OCI-LY7 (cell line): ENCODE measurements around the gene TSPAN31. TPM values are rescaled to one million over a fixed set of nuclear protein-coding genes. Genes with fewer than 3 reads are reported as not detected.

Experiments used
- BruUV-seq: library from RNA; stranded (reverse); fragments of 400-500 nt; replicated peaks from 2 replicates; lab custom pipeline; 2021; lab: Mats Ljungman, UMichigan
- CTCF ChIA-PET: fragments of 300-600 bp; sonication (Branson Sonifier 250); formaldehyde crosslinking; loops from one replicate; lab custom pipeline; 2022; ENCODE audit warnings: antibody characterized with exemption; ENCODE audit not compliant: unreplicated experiment; lab: Charles Lee
- POLR2A ChIA-PET: fragments of 300-600 bp; sonication (Branson Sonifier 250); formaldehyde crosslinking; loops from one replicate; lab custom pipeline; 2022; ENCODE audit warnings: antibody characterized with exemption; lab: Charles Lee
- DNase-seq: peaks from one replicate; pipeline ENCODE4 v3.0.0-alpha.2; 2015; ENCODE audit warnings: low spot score
- H2AFZ ChIP-seq: fragments of 200-600 bp; sonication (generic), shearing (Covaris generic); 2 replicates; pipeline ENCODE4 v1.6.1; 2014; ENCODE audit warnings: mild to moderate bottlenecking, antibody characterized with exemption, low read length, moderate library complexity
- H3K27ac ChIP-seq: fragments of 200-600 bp; sonication (generic); 2 replicates; pipeline ENCODE4 v1.5.1; 2014; ENCODE audit warnings: mixed run types, low read depth, mild to moderate bottlenecking, moderate library complexity, low read length, inconsistent platforms; ENCODE audit not compliant: poor library complexity, severe bottlenecking
- H3K36me3 ChIP-seq: fragments of 200-600 bp; sonication (generic); 2 replicates; pipeline ENCODE4 v1.6.1; 2014; ENCODE audit warnings: mild to moderate bottlenecking, antibody characterized with exemption, low read length, moderate library complexity, mixed read lengths; ENCODE audit not compliant: insufficient read depth
- H3K4me1 ChIP-seq: fragments of 200-600 bp; sonication (generic); 2 replicates; pipeline ENCODE4 v1.5.1; 2014; ENCODE audit warnings: mild to moderate bottlenecking, low read length; ENCODE audit not compliant: insufficient read depth, poor library complexity, severe bottlenecking
- H3K4me2 ChIP-seq: fragments of 200-600 bp; sonication (generic); 2 replicates; pipeline ENCODE4 v1.6.1; 2014; ENCODE audit warnings: mild to moderate bottlenecking, low read length
- H3K4me3 ChIP-seq: fragments of 200-600 bp; sonication (generic); 2 replicates; pipeline ENCODE4 v1.5.1; 2014; ENCODE audit warnings: mild to moderate bottlenecking, low read depth, low read length; ENCODE audit not compliant: poor library complexity, severe bottlenecking
- H3K79me2 ChIP-seq: fragments of 200-600 bp; sonication (generic); 2 replicates; pipeline ENCODE4 v1.6.1; 2016; ENCODE audit warnings: low read depth, mild to moderate bottlenecking, low read length, moderate library complexity, mixed read lengths; ENCODE audit not compliant: insufficient read depth
- H3K9me2 ChIP-seq: fragments of 200-600 bp; sonication (generic); 2 replicates; pipeline ENCODE4 v1.6.1; 2016; ENCODE audit warnings: mild to moderate bottlenecking, low read length, mixed read lengths; ENCODE audit not compliant: insufficient read depth
- H3K9me3 ChIP-seq: fragments of 200-600 bp; sonication (generic); 2 replicates; pipeline ENCODE4 v1.6.1; 2014; ENCODE audit warnings: mild to moderate bottlenecking, mixed run types, low read length, mixed read lengths
- H4K20me1 ChIP-seq: fragments of 200-600 bp; sonication (generic); 2 replicates; pipeline ENCODE4 v1.6.1; 2014; ENCODE audit warnings: mild to moderate bottlenecking, antibody characterized with exemption, low read length, moderate library complexity, mixed read lengths; ENCODE audit not compliant: insufficient read depth
- EZH2phosphoT487 ChIP-seq: fragments of 200-600 bp; sonication (generic); IDR thresholded peaks from 2 replicates; pipeline ENCODE4 v1.6.1; 2018; ENCODE audit warnings: low read depth, borderline replicate concordance, mild to moderate bottlenecking, mixed run types, antibody characterized with exemption, low read length, moderate library complexity, mixed read lengths
- intact Hi-C: fragments of 100-400 bp; cut with micrococcal nuclease; formaldehyde crosslinking; loops from one replicate; pipeline ENCODE4 v1.10.0; 2022; ENCODE audit not compliant: unreplicated experiment
- total RNA-seq, 2 experiments: library from RNA; depleted of rRNA in 1 of 2; stranded (reverse); fragments of >200 nt in 1 of 2; shearing (Covaris generic) in 1 of 2; gene quantifications; 2 replicates each; pipeline ENCODE4 v1.2.3, GENCODE V29; 2014 to 2022
- TF ChIP-seq, protein P1 (sequence below): fragments of 200-600 bp; sonication (generic); conservative IDR thresholded peaks from 2 replicates; pipeline ENCODE4 v1.5.1; 2014; ENCODE audit warnings: mild to moderate bottlenecking, antibody characterized with exemption, low read length, moderate library complexity, mixed read lengths

Gene TSPAN31
- total RNA-seq, 2 experiments from 2014 or later = 2.4 to 6.4 TPM

DNA sequence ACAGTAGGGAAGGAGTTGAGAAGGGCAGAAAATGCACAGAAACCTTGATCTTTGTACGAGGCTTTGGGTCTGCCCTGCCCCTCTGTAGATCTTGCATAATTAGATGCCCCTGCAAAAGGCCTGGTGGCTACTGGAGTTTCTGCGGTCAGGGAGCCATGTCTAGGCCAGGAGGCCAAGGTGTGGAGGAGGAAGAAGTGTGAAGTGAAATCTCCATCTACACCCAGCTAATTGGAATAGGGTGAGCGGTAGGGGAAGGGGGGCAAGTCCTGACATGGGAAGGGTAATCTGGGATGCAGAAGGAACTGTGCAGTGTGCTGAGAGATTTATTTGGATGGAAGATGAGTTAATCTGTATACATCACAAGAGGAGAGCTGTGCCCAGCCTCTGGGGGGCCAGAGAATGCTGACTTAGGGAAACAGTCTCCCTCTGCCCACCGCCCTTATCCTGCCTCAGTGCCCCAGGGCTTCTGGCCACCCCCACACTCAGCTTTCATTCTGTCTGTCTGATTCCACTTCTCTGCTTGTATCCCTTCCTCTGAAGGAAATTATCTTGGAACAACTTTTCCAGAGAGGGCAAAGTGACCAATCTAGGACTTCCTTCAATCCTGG is 16.7 kb downstream of the TSPAN31 start:
- Histone ChIP-seq H3K4me3 (no peak overlapping the region), H3K27ac (no peak overlapping the region), H4K20me1 (peaks cover 10% of the 10 kb centered on the region; the same call in 1 of the 2 replicates), H3K79me2 (peaks cover 7% of the 10 kb centered on the region; the same call in 1 of the 2 replicates), H2AFZ (no peak overlapping the region), H3K4me2 (no peak overlapping the region), H3K9me3 (no peaks in the 10 kb centered on the region), H3K36me3 (peaks cover 50% of the 10 kb centered on the region), H3K4me1 (peaks cover 16% of the 10 kb centered on the region), H3K9me2 (no peaks in the 10 kb centered on the region)
- intact Hi-C loops = no loop called here
- TF ChIP-seq, protein P1, sequence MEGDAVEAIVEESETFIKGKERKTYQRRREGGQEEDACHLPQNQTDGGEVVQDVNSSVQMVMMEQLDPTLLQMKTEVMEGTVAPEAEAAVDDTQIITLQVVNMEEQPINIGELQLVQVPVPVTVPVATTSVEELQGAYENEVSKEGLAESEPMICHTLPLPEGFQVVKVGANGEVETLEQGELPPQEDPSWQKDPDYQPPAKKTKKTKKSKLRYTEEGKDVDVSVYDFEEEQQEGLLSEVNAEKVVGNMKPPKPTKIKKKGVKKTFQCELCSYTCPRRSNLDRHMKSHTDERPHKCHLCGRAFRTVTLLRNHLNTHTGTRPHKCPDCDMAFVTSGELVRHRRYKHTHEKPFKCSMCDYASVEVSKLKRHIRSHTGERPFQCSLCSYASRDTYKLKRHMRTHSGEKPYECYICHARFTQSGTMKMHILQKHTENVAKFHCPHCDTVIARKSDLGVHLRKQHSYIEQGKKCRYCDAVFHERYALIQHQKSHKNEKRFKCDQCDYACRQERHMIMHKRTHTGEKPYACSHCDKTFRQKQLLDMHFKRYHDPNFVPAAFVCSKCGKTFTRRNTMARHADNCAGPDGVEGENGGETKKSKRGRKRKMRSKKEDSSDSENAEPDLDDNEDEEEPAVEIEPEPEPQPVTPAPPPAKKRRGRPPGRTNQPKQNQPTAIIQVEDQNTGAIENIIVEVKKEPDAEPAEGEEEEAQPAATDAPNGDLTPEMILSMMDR = no peak
- no peak for TF ChIP-seq EZH2phosphoT487
- ChIA-PET POLR2A (no interaction called here), CTCF (no interaction called here)
- BruUV-seq = no TSS peak
- DNase-seq = no peak

DNA sequence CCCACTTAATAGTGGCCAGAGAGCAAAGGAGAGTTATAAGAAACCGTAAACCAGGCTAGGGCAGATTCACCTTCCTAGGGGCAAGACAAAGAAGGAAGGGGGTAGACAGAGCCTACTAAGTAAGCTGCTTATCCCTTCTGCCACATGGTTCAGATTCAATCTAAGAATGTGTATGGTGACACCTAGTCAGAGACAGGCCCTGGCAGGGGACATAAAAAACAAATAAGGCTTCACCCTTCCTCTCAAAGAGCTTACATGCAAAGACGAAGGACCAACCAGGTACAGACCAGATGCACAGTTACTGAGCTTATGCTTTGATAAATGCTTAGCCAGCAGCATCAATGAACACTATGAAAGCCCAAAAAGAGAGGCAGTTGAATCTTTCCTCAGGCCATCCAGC is 17.6 kb downstream of the TSPAN31 start:
- POLR2A ChIA-PET = interaction anchor here (0.5 kb wide), 1 partner anchor 1894 kb away, joined by 3 read pairs; no protein-coding TSS in a partner anchor
- Histone ChIP-seq H3K4me3 (no peak overlapping the region), H3K4me1 (peaks cover 7% of the 10 kb centered on the region), H3K9me3 (no peaks in the 10 kb centered on the region), H3K9me2 (no peaks in the 10 kb centered on the region), H3K36me3 (peaks cover 49% of the 10 kb centered on the region), H2AFZ (no peak overlapping the region), H3K4me2 (no peak overlapping the region), H3K79me2 (0 out of 2 replicates have a peak, but pooled peaks cover 7% of the 10 kb centered on the region), H4K20me1 (peaks cover 10% of the 10 kb centered on the region; the same call in 1 of the 2 replicates), H3K27ac (no peak overlapping the region)
- intact Hi-C loops = no loop called here
- BruUV-seq = no TSS peak
- DNase-seq = no peak
- CTCF ChIA-PET = no interaction called here
- no peak for TF ChIP-seq EZH2phosphoT487
- TF ChIP-seq, protein P1 = no peak
